Measurements from ENCODE around the gene STAT2. TPM values are rescaled to one million over a fixed set of nuclear protein-coding genes. Genes with fewer than 3 reads are reported as not detected.

Gene STAT2
- total and polyA plus RNA-seq, 2 of the 13 experiments (the other 11 are each of a cell fraction or from before 2014, with no cell fraction given): 43.5 to 84.6 TPM

GRCh38 chr12:56362130-56363059 lies 2.5 kb upstream of the STAT2 start, which contains the start of gene APOF (continued):
- TF ChIP-seq ZNF75D (CRISPR knock-in tag; IDR thresholded peaks at IDR 0.05; ENCODE audit: borderline replicate concordance) (no peak), PAWR (CRISPR knock-in tag; IDR thresholded peaks at IDR 0.05; ENCODE audit: borderline replicate concordance) (no peak), RFXAP (CRISPR knock-in tag; IDR thresholded peaks at IDR 0.05; ENCODE audit: borderline replicate concordance) (no peak), SOX6 (IDR thresholded peaks at IDR 0.05) (no peak), SOX6 (CRISPR knock-in tag; IDR thresholded peaks at IDR 0.05) (peak; percentile 48), ZNF367 (CRISPR knock-in tag; IDR thresholded peaks at IDR 0.05; ENCODE audit: borderline replicate concordance) (no peak), ZNF710 (CRISPR knock-in tag; IDR thresholded peaks at IDR 0.05; ENCODE audit: borderline replicate concordance) (peak; percentile 47; the same call in 1 of the 2 replicates), ZNF564 (CRISPR knock-in tag; IDR thresholded peaks at IDR 0.05) (no peak), SNAPC2 (CRISPR knock-in tag; IDR thresholded peaks at IDR 0.05) (no peak), THRA (CRISPR knock-in tag; IDR thresholded peaks at IDR 0.05; ENCODE audit: borderline replicate concordance) (peak; percentile 50; the same call in 1 of the 2 replicates), TERF1 (CRISPR knock-in tag; IDR thresholded peaks at IDR 0.05) (no peak), IRF1 (CRISPR knock-in tag; IDR thresholded peaks at IDR 0.05; ENCODE audit: low read depth) (no peak), UBTF (CRISPR knock-in tag; IDR thresholded peaks at IDR 0.05) (no peak), SRSF9 (IDR thresholded peaks at IDR 0.05; ENCODE audit: borderline replicate concordance, insufficient read depth, low read depth, low read length, poor library complexity, severe bottlenecking) (no peak), PATZ1 (CRISPR knock-in tag; IDR thresholded peaks at IDR 0.05) (no peak), ZMAT3 (CRISPR knock-in tag; conservative IDR thresholded peaks at IDR 0.05) (no peak), ZFP90 (CRISPR knock-in tag; IDR thresholded peaks at IDR 0.05; ENCODE audit: borderline replicate concordance) (no peak)
